HL-60/S4 treated with phorbol 12-myristate 13-acetate at 8.2 ng/mL for 4 days and 3 days (cell line): ENCODE results near the gene P3H2.

Experiments
- in situ Hi-C: fragments of 300-500 bp; cut with MboI; formaldehyde crosslinking; loops from 2 replicates; pipeline ENCODE4 v1.15.0; 2022; ENCODE audit warnings: low sequenced_read_pairs

P3H2 gene

DNA sequence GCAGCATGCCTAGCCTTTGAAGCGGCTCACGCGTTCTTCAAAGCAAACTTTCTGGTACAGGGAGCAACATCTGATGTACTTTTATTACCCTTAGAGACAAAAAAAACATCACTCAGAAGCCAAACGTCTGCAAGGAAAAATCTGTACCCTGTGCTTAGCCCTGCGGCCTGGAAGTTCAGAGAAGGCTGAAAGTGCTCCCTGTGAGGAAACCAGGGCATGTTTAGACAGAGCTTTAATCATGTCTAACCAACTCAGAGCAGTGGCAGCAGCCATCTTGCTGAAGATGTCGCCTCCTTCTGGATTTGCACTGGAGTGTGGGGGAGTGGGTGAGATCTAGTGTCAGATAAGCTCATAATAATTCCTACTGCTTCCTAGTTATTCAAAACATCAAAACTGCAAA lies 170.4 kb downstream of the P3H2 start:
- in situ Hi-C loops: loop anchor here (25.0 kb wide), 2 partner anchors 237 to 462 kb away; no protein-coding TSS in a partner anchor

DNA sequence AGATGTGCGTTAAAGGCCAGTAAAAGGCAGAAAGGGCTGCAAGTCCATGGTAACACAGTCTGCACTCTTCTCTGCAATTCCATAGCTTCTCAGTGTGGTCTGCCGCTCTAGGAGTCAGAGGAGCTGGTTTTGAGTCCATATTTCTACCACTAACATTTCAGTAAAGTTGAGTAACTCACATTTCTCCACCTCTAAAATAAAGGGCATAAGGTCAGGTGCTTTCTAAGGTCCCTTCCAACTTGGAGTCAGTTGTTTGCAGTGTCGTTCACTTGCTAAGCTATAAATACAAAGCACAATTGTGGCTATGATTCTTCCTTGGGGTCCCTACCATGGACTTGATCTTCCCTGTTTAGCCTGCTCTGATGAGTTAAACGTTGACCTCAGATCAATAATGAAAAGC lies 171.1 kb downstream of the P3H2 start:
- in situ Hi-C loops: loop anchor here (10.0 kb wide), 1 partner anchor 675 kb away; no protein-coding TSS in a partner anchor

GRCh38 chr3:189948724-189949045 lies 172.0 kb downstream of the P3H2 start:
- in situ Hi-C loops: loop anchor here (10.0 kb wide), 1 partner anchor 674 kb away; no protein-coding TSS in a partner anchor

DNA sequence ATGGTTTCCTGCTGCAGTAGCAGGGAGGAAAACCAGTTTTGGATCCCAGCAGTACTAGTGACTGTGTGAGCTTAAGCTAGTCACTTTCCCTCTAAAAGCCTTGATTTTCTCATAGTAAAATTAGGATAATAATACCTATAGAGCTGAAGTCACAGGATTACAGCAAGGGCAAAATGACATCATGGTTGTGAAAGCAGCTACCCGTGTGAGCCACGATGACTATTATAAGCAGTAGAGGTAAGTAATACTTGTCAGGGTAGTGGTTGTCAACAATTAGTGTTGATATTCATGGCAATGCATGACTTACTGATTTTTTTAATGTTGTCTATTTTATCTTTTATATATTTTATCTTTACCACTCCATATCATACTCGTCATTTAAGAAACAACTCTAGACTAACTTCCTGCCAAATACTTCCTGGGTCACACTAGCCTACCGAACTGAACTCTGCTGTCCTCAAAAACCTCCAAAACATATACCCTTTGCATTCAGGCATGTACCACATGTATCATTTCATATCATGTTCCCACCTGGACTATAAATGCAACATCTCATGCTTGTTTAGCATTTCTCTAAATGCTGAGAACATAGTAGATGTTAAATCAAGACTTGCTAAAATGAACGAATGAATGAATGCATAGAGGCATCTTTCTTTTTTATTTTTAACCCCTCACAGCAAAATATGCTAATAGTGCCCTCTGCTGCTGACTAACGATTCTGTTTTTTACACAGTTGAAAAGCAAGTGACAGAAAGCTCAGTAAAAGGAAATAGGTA lies 172.6 kb downstream of the P3H2 start:
- in situ Hi-C loops: loop anchor here (10.0 kb wide), 1 partner anchor 673 kb away; no protein-coding TSS in a partner anchor

GRCh38 chr3:189947068-189947467 lies 173.6 kb downstream of the P3H2 start:
- in situ Hi-C loops: loop anchor here (10.0 kb wide), 1 partner anchor 672 kb away; no protein-coding TSS in a partner anchor

DNA sequence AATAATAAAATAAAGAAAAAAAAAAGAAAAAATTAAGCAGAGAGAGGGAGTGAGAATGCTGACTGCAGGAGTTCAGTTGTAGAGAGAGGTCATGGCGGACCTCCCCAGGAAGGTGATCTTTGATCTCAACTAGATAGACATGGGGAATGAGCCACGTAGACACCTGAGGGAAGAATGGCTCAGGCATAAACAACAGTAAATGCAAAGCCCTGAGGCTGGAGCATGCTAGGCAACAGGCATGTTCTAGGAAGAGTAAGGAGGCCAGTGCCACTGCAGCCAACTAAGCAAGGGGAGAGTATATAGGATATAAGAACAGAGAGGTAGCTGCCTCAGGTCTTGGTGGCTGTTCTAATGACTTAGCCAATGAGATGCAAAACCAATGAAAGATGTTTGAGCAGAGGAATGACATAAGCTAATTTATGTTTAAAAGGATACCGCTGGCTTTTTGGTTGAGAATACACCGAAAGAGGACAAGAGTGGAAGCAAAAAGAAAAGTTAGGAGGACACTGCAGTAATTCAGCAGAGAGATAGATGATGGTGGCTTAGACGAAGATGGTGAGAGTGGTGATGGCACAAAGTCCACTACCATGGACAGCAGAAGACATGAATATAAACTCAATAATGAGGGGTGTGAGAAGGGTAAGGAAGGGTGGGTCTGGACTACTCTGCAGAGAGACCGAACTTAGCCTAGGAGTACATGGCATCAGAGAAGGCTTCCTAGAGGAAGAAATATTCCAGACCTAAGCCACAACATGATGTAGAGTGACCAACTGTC lies 174.6 kb downstream of the P3H2 start:
- in situ Hi-C loops: loop anchor here (10.0 kb wide), 1 partner anchor 671 kb away; no protein-coding TSS in a partner anchor

DNA sequence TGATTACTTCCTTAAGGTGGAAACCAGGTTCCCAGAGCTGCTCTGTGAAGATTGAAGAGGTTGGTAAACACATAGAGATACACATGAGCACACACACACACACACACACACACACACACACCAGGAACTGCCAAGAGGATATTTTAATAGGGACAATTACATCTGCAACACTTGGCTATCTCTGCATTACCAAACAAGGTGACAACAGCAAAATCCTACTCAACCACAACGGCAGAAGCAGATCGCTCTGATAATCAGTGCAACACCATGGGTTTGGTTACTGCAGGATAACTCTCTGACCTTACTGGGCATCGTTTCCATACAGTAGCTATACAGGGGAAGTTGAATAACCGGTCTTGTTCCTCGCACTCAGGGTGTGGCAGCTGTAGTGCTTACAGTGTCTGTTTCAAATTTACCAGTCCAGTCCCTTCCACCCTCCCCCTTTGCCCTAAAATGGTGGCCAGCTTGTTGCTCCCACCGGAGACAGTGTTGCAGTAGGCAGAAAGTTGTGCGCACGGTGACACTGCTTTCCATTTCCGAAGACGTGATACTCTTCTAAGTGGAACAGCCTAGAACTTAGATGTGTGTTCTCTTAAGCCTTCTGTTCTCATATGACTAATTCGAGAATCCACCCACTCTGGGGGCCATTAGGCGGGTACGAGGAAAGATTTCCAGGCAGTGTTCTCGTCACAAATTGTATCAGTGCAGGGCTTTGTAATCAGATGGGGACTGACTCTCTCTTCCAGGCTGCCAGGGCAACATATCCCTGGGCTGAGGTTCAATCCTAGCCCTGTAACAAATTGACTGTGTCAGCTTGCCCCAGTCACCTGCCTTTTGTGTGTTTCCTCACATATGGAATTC lies 176.2 kb downstream of the P3H2 start:
- in situ Hi-C loops: loop anchor here (10.0 kb wide), 1 partner anchor 670 kb away; no protein-coding TSS in a partner anchor

GRCh38 chr3:189942948-189943347 lies 177.7 kb downstream of the P3H2 start:
- in situ Hi-C loops: loop anchor here (10.0 kb wide), 1 partner anchor 668 kb away; no protein-coding TSS in a partner anchor

- in situ Hi-C loops: loop anchor here (10.0 kb wide), 1 partner anchor 667 kb away; no protein-coding TSS in a partner anchor
Observed at GRCh38 chr3:189941679-189942078, 179.0 kb downstream of the P3H2 start.

DNA sequence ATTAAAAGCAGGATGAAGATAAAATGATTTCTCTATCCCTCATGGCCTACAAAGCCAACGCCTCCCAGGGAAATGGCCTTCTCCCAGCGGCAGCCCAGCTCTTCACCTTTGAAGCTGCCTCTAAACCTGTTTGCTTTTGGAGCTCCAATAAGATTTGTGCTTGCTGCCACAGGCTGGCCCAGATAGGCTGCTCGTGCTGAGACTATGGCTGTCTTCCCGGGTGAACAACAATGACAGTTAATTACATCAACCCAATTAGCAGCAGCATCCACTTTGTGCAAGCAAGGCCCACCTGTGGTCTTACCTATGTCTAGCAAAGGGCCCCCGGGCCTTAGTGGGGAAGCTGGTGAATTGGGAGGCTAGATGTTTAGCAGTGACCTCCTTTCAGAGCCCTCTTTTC lies 179.6 kb downstream of the P3H2 start:
- in situ Hi-C loops: loop anchor here (10.0 kb wide), 1 partner anchor 666 kb away; no protein-coding TSS in a partner anchor

DNA sequence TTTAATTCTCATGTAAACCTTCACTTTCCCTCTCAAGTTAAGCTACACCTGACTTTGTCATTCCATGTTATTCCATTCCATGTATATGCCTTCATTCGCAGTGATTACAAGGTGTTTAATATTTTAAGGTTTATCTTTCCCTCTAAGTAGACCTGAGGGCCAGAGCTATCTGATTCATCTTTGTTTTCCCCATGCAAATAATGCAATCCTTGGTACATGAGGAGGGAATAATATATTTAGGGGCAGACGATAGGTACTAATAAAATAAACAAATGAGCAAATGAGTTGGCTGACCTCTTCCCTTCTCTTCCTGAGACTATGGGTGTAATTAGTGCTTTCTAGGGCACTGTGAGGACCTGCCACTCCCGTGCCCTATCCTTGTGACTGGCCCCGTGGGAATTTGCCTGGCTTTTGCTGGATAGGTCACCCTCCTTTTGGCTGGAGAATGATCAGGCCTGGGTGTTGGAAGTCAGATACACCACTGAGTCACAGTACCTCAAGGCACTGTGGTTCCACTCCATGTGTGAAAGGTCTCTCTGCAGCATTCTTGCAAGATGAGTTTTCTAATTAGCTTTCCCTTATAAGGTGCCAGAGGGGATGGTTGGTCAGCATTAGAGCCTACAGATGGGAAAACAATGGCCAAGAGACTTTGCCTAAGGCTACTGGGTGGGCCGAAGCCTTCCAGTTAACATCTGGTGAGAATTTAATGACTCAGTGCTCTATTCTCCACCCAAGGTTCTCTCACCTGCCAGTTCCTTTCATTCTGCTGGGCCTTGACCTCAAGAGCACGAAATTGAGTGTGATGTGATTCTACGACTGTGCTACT lies 183.2 kb downstream of the P3H2 start:
- in situ Hi-C loops: no loop called here

DNA sequence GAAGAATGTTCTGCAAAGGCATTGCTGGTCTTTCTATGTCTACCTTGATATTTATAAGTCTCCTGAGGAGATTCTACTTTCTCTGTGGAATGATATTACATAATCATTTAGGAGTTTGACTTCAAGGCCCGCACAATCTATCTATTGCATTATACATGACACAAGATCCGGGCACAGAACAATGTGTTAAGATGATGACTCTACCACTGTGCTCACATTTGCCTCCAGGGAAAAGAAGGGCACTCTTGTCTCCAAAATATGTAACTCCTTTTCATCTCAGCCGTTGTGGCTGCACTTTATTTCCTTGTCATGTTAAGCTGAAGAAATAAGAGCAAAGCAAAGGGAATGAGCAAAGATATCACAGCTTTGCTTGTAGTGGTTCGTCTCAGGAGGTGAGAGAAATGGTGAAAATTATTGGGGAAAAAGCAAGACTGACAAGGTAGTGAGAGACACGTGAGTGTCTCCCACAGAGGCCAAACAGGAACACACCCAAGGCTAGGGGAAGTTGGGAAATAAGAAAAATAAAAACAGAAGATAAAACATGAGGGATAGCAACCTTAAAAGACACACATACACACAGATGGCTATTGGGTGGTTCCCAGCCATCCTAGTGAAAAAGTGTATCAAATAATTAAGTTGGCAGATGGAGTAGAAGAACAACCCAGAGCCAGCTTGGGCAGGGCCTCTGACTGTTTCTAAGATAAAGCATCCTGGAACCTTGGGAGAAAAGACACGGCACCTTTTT lies 184.3 kb downstream of the P3H2 start:
- in situ Hi-C loops: no loop called here

- in situ Hi-C loops: no loop called here
Observed at GRCh38 chr3:189927975-189928895, 192.5 kb downstream of the P3H2 start.

- in situ Hi-C loops: no loop called here
Observed at GRCh38 chr3:189921770-189922169, 198.9 kb downstream of the P3H2 start.

- in situ Hi-C loops: no loop called here
Observed at GRCh38 chr3:189914799-189915198, 205.9 kb downstream of the P3H2 start.

GRCh38 chr3:189911001-189911400 lies 209.7 kb downstream of the P3H2 start:
- in situ Hi-C loops: no loop called here

- in situ Hi-C loops: no loop called here
Observed at GRCh38 chr3:189909573-189909972, 211.1 kb downstream of the P3H2 start.

GRCh38 chr3:189909139-189909538 lies 211.6 kb downstream of the P3H2 start:
- in situ Hi-C loops: no loop called here
